Heart left ventricle (tissue), 13 donors: ENCODE results near the gene SMIM5.

ENCODE experiments used
- CTCF ChIP-seq, 12 donors: fragments of 200-600 bp; sonication (generic) in 4 of 12; IDR thresholded peaks; one replicate each; pipeline versions ENCODE4 v1.5.0 to v1.8.0; 2018 to 2022; ENCODE audit warnings: antibody characterized with exemption in 12 of 12, mild to moderate bottlenecking in 5 of 12
- POLR2A ChIP-seq, 2 donors: fragments of 450-650 bp; IDR thresholded peaks; one replicate each; pipeline ENCODE4 v1.6.1; 2017; ENCODE audit warnings: antibody characterized with exemption in 2 of 2, mild to moderate bottlenecking in 2 of 2, moderate library complexity in 2 of 2
- donor health status: ischemic (EF 13 %, LVEDD 7.1; RV severe dilation, severe dysfunction).
- donor health status: DM: no; HTN: yes; CAD: no.
- donor health status: DM: no; HTN: no; CAD: no.
- donor health status: ischemic (EF 25% LVEDD 6.9; RV normal size, moderate dysfunction).
- donor health status: ischemic (EF 25% LVEDD 5.7; RV mildly dilated, moderate dysfunction).
- donor health status: ischemic (EF 35%, LVEDD 5.7; RV mildly dilated, moderate dysfunction).
- donor health status: nonischemic (EF 11% LVEDD 7.7; RV severe dilation, severe dysfunction).
- donor health status: DM: yes; HTN: yes; CAD: no.
- donor health status: PGD.
- donor health status: ischemic (EF 29% LVEDD 5.4; RV normal size, mild dysfunction).
- donor health status: nonischemic (EF 23%, LVEDD 6.1; RV moderate dilation, normal function).

GRCh38 chr17:75589012-75589918, 44.0 kb upstream of the SMIM5 start:
- TF ChIP-seq CTCF (IDR thresholded peaks at IDR 0.05) (peak; percentile 20 to 89 (median 64)), POLR2A (IDR thresholded peaks at IDR 0.05) (peak in 1 of 2 donors; percentile 67)
